Right lobe of liver (tissue), 4 donors: ENCODE measurements around the gene SPESP1.

Source experiments
- POLR2A ChIP-seq: fragments of 450-650 bp; IDR thresholded peaks from one replicate; pipeline ENCODE4 v1.6.1; 2017; ENCODE audit warnings: antibody characterized with exemption, mild to moderate bottlenecking
- TF ChIP-seq, protein P1 (sequence below), 4 donors: fragments of 200-600 bp in 3 of 4; fragments of 450-650 bp in 1 of 4; IDR thresholded peaks; one replicate each; pipeline versions ENCODE4 v1.5.1 to v1.8.0; 2016 to 2022; ENCODE audit warnings: antibody characterized with exemption in 4 of 4, mild to moderate bottlenecking in 2 of 4
- donor health status: DM: no; HTN: no; CAD: no.
- donor health status: DM: no; HTN: no; CAD: no.
- donor health status: DM: no; HTN: yes; CAD: no.

DNA sequence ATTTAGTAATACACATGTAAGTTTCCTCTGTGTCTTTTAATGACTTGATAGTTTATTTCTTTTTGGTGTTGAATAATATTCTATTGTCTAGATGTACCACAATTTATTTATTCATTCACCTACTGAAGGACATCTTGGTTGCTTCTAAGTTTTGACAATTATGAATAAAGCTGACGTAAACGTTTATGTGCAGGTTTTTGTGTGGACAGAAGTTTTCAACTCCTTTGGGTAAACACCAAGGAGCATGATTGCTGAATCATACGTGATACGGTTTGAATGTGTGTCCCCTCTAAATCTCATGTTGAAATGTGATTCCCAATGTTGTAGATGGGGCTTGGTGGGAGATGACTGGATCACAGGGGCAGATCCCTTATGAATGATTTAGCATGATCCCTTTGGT lies 21.5 kb downstream of the SPESP1 start:
- TF ChIP-seq, protein P1, sequence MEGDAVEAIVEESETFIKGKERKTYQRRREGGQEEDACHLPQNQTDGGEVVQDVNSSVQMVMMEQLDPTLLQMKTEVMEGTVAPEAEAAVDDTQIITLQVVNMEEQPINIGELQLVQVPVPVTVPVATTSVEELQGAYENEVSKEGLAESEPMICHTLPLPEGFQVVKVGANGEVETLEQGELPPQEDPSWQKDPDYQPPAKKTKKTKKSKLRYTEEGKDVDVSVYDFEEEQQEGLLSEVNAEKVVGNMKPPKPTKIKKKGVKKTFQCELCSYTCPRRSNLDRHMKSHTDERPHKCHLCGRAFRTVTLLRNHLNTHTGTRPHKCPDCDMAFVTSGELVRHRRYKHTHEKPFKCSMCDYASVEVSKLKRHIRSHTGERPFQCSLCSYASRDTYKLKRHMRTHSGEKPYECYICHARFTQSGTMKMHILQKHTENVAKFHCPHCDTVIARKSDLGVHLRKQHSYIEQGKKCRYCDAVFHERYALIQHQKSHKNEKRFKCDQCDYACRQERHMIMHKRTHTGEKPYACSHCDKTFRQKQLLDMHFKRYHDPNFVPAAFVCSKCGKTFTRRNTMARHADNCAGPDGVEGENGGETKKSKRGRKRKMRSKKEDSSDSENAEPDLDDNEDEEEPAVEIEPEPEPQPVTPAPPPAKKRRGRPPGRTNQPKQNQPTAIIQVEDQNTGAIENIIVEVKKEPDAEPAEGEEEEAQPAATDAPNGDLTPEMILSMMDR (IDR thresholded peaks at IDR 0.05), result no peak
- no peak for TF ChIP-seq POLR2A
